LNCAP (cell line): ENCODE data around the gene ZNF750.

Source experiments
- TF ChIP-seq, protein P1 (sequence below): fragments of 450-650 bp; IDR thresholded peaks from 2 replicates; pipeline ENCODE4 v1.5.1; 2017; ENCODE audit warnings: mild to moderate bottlenecking

The ZNF750 gene

DNA sequence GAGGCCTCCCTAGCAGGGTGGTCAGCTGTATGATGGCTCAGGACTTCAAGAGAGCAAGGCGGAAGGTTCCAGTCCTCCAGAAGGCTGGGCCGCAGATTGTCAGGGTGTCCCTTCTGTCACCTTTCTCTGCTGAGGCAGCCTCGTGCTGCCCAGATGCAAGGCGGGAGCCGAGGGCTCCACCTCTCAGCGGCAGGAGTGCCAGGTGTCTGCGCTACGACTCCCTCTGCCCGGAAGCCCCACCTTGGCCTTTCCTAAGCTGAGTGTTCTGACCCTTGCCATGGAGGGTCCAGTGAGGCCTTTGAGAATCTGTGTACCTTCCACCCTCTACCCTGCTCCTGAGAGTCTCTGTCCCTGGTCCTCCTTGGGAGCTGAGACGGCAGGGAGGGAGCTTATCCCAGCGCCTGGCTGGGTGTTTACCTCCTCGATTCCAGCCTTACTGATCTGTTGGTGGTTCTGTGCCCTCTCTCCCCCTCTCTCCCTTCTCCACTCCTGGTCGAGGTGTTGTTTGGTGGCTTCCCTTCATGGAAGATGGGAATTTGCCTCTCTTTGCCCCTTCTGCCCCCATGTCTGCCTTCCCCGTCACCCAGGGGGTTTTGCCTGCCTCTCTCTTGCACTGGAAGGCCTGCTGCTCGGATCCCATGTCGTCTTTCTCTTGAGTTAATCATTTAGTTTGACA, 2.2 kb upstream of the ZNF750 start:
- TF ChIP-seq, protein P1, sequence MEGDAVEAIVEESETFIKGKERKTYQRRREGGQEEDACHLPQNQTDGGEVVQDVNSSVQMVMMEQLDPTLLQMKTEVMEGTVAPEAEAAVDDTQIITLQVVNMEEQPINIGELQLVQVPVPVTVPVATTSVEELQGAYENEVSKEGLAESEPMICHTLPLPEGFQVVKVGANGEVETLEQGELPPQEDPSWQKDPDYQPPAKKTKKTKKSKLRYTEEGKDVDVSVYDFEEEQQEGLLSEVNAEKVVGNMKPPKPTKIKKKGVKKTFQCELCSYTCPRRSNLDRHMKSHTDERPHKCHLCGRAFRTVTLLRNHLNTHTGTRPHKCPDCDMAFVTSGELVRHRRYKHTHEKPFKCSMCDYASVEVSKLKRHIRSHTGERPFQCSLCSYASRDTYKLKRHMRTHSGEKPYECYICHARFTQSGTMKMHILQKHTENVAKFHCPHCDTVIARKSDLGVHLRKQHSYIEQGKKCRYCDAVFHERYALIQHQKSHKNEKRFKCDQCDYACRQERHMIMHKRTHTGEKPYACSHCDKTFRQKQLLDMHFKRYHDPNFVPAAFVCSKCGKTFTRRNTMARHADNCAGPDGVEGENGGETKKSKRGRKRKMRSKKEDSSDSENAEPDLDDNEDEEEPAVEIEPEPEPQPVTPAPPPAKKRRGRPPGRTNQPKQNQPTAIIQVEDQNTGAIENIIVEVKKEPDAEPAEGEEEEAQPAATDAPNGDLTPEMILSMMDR: no peak

DNA sequence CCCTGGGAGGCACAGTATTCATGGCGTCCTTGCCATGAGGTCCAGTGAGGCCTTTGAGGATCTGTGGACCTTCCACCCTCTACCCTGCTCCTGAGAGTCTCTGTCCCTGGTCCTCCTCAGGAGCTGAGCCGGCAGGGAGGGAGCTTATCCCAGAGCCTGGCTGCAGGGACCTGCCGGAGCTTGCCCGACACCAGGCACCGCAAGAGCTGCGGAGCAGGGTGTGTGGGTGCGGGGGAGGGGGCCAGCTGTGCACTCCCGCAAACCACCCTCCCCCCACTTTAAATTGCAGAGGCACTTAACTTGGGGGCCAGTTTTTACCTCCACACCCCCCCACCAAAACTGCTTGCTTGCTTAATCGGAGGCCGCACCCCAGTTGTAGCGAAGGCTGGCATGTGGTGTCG, 609 bp upstream of the ZNF750 start:
- TF ChIP-seq, protein P1: no peak

DNA sequence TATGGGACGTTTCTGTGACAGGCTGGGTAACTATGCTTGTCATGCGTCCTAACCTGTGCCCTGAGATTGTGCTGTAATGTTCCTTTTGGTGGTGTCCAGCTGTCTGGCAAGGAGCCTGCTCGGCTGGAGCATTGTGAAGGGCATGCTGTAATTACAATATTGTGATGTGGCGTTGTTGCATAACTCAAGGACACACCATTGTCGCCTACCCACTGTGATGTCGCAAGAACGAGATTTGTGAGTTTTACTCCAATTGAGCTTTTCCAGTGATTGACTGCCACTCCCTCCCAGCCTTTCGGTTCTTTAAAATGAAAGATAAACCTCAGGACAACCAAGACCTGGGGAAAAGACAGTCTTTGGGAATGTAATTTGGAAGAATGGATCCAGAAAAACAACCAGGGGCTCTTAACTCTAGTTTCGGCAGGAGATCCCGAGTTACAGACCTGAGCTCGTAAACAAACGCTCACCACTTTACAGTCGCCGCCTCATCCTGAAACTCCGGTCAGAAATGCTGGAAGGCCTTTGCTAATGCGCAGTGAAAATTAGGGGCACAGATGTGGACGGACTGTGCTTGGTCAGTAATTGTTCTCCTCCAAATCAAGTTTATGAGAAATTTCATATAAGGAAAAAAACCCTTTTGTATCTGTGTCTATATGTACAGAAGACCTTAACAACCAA, 1.3 kb downstream of the ZNF750 start:
- TF ChIP-seq, protein P1: no peak

DNA sequence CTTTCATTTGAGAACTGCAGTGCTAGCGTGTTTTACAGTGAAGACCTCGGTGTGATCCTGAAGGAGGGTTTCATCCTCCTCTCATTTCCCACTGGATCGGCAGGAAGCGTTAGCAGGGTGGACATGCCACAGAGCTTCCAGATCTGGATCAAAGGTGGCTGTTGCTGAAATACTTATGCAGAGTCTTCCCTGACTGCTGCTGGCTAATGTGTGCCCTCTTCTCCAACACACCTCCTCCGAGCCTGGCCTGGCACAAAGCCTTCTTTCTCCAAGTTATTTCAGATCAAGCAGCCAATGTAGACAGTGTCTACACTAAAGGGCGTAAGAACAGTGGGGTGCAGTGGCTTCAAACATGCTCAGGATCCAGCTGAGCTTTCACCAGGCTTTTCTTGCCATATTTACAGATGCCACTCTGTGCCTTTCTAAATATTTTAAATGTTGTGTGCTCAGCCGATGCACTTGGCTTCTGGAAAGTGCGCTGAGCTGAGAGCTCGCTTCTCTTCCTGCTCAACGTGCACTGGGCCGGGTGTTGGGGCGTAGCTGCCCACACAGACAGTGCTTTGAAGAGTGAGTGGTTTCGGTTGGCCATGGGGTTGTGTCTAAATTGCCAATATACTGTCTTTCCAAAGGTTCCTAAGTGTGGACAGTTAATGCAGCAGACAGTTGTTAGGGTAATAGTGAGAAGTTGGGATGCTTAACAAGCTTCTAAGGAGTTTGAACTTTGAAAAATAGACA, 2.1 kb downstream of the ZNF750 start:
- TF ChIP-seq, protein P1: no peak

DNA sequence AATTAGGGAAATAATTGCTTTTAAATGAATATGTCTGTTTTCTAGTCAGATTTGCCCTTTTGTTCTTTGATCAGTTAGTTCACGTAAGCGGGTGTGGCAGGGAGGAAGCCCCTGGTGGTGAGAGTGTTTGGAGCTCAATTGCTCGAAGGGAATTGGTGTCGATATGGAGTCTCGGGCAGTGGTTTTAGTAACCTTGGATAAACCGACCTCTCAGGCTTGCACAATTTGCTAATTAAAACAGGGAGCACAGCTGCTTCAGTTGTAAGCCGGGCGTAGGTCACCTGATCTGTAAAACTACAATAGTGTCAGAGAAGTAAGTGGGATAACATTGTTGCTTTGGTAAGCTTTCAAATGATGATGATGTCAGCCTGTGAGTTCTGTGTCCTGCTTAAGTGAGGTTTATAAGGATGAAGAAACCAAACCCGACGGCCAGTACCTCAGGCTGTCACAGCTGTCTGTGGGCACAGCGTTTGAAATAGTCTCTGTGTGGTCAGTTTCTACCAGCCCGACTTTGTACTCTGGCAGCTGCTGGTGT, 2.9 kb downstream of the ZNF750 start:
- TF ChIP-seq, protein P1: no peak

DNA sequence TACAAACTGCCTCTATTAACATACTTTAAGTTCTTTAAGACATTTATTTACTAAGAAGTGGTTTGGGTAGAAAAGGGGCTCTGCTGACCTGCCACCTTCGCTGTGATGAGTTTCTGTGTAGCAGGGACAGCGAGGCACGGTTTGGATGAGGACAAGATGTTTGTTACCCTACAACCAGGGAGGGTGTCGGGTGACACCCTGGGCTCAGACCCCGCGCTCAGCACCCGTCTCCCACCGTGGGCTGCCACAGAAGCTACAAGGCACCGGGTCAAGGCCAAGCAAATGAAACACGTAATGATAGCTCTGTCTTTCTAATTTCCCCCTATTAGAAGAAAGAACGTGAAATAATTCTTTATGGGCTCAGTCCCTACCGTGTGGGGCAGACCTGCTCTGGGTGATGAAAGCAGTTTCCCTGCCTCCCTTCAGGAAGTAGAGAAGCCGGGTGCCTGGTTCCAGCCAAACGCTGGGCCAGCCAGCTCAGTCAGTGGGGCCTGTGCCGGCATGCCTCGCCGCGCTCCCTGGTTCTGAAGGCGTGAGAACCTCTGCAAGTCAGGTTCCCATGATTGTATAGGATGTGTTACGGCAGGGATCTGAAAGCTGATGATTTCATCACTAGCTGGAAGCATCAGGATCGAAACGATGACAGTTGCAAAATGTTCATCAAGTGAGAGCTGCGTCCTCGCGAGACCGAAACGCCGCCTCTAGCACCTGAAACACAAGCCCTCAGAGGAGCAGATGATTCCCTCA, 3.9 kb downstream of the ZNF750 start:
- TF ChIP-seq, protein P1: no peak

DNA sequence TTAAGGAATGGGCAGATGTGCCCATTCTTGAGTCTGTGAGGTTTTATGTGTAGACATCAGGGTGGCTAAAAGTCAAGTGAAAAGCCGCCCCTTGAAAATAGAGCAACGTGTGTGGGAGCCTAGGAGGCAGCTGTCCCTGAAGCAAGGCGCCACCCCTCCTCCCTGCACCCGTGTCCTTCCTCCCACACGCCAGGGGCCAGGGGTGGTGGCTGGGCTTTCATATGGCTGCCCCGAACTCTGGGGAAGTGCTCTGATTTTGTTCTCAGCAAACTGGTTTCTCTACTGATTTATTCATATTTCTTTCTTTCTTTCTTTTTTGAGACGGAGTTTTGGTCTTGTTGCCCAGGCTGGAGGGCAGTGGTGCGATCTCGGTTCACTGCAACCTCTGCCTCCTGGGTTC, 4.7 kb downstream of the ZNF750 start:
- TF ChIP-seq, protein P1: no peak
